B cell (primary cell): Measurements from ENCODE around the gene NEK6.

Source experiments
- EZH2 ChIP-seq: IDR thresholded peaks from 2 replicates; pipeline ENCODE4 v1.6.1; 2012; ENCODE audit warnings: borderline replicate concordance, low read depth, mild to moderate bottlenecking, moderate library complexity, low read length; ENCODE audit not compliant: insufficient read depth, poor library complexity, severe bottlenecking
- TF ChIP-seq, protein P1 (sequence below): fragments of 200-600 bp; IDR thresholded peaks from one replicate; pipeline ENCODE4 v1.8.0; 2022; ENCODE audit warnings: antibody characterized with exemption, mild to moderate bottlenecking

DNA sequence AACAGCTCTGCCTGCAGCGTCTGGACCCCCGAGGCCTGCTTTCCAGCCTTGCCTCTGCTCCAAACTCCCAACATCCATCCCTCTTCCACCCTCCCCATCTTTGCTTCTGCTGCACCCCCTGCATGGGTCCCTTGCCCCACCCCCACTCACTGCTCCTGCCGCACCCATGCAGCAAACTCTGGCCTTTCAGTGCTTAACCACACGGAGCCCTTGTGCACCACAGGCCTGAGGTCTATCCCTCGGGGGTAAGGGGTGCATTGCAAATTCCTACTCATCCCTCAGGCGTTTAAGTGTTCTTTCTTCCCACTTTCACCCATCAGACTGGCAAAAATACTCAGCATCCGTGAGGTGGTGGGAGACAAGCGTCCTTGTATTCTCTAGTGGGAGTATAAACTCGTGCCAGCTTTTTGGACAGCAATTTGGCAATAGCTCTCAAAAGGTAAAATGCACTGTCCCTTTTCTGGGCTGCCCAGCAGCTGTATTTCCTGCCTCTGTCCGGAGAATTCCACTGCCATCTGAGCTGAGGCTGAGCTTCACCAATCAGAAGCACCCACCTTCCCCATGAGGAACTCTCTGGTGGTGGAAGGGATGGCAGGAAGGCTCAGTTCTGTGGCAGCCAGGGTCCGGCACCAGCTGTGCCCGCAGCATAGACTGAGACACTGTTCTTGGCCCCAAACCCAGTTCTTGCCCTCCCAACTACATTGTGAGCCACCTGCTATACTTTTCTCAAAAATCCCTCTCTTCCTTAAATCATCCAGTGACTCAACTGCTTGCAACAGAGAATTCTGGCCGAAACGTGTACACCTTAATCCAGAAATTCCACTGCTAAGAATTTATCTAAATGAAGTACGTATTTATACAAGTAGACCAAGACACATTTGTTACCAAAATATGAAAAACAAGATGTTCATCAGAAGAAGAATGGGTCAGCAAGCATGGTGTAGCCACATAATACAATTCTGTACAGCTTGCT, 142.5 kb downstream of the NEK6 start:
- TF ChIP-seq, protein P1, sequence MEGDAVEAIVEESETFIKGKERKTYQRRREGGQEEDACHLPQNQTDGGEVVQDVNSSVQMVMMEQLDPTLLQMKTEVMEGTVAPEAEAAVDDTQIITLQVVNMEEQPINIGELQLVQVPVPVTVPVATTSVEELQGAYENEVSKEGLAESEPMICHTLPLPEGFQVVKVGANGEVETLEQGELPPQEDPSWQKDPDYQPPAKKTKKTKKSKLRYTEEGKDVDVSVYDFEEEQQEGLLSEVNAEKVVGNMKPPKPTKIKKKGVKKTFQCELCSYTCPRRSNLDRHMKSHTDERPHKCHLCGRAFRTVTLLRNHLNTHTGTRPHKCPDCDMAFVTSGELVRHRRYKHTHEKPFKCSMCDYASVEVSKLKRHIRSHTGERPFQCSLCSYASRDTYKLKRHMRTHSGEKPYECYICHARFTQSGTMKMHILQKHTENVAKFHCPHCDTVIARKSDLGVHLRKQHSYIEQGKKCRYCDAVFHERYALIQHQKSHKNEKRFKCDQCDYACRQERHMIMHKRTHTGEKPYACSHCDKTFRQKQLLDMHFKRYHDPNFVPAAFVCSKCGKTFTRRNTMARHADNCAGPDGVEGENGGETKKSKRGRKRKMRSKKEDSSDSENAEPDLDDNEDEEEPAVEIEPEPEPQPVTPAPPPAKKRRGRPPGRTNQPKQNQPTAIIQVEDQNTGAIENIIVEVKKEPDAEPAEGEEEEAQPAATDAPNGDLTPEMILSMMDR = no peak
- TF ChIP-seq EZH2 = no peak
